D721Med (cell line): ENCODE results near the gene TREML4.

Source experiments
- DNase-seq: peaks from one replicate; pipeline ENCODE4 v3.0.0; 2011; ENCODE audit warnings: low spot score; ENCODE audit not compliant: insufficient read length
- FAIRE-seq: peaks from 2 replicates; lab custom pipeline; 2011; peaks lifted over from hg19 to GRCh38; lab: Jason Lieb, UNC
- CTCF ChIP-seq: IDR thresholded peaks from 2 replicates; pipeline ENCODE4 v1.5.1; 2012; ENCODE audit warnings: mild to moderate bottlenecking, control low read depth; ENCODE audit not compliant: insufficient read depth; ENCODE audit errors: missing control alignments

TREML4 gene

GRCh38 chr6:41283600-41283999, 55.5 kb downstream of the TREML4 start:
- FAIRE-seq = no peak
- DNase-seq = no peak
- no peak for TF ChIP-seq CTCF

- FAIRE-seq = no peak
- no peak for DNase-seq
- TF ChIP-seq CTCF = no peak
Observed at GRCh38 chr6:41284726-41285125, 56.6 kb downstream of the TREML4 start.

- TF ChIP-seq CTCF = no peak
- DNase-seq (no peak), FAIRE-seq (no peak)
Observed at GRCh38 chr6:41286544-41287346, 58.6 kb downstream of the TREML4 start, which contains the start of gene TREM1. Gene TREM1 (minus strand): TSS chr6:41286682. CDS start chr6:41286655, 27 bp downstream.

GRCh38 chr6:41288030-41288753, 60.0 kb downstream of the TREML4 start:
- FAIRE-seq (no peak), DNase-seq (no peak)
- TF ChIP-seq CTCF = no peak
